Activated CD4-positive, alpha-beta T cell treated with anti-CD3 and anti-CD28 coated beads for 1 hour (primary cell): ENCODE results near the gene OGG1.

Experiments used
- DNase-seq: peaks from one replicate; pipeline ENCODE4 v3.0.0-alpha.2; 2020

OGG1 gene

DNA sequence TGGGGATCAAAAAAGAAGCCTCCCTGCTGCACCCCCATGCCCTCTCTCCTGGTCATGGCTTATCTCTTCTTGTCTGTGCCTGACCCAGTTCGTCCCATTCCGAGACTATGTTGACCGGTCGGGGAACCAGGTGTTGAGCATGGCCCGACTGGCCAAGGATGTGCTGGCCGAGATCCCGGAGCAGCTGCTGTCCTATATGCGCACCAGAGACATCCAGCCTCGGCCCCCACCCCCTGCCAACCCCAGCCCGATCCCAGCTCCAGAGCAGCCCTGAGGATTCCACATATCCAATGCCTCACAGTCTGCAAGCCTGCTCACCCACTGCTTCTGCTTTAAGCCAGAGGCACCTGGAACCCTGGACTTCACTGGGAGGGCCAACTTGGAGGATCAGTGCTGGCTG is 20.3 kb upstream of the OGG1 start:
- no peak for DNase-seq

GRCh38 chr3:9730657-9731205 is 19.0 kb upstream of the OGG1 start:
- no peak for DNase-seq

DNA sequence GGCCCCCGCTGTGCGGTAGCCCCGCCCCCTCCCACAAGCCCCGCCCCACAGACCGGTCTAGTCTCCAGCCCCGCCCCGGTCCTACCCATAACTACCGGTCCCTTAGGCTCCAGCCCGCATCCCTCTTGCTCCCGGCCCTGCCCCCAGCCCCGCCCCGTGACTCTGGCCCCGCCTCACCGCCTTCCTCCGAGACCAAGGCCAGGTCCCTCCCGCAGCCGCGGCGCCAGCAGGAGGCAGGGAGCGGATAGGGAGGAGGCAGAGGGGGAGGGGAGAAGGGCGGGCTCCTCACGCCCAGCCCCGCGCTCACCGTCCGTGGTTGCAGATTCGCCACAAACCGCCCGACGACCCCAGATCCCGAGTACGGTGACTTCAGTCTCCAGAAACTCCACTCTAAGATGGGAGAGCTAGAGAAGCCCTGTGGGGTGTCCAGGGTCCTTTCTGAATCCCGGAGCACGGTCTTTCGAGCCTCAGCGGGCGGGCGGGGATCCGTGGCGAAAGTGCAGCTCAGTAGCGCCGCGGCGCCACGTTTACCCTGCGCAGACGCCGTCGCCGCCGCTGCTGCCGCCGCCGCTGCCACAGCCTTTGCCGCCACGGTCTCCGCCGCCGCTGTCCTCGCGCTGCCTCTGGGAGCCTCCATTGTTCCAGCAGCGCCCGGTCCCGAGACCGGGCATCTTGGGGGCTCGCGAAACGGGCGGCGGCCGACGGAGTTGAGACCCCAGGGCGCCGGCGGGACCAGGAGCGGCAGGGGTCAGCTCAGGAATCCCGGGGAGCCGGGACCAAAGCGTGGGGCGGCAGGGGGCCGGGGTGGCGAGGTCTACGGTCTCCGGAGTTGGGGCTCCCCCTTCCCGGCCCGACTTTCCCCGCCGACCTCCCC is 18.3 kb upstream of the OGG1 start, which contains the start of gene BRPF1:
BRPF1 (plus strand) TSS at position 530 of the 874 bp plus-strand sequence. CDS start 2,406 bp downstream, outside the sequence.
- DNase-seq, result peak; percentile 98

GRCh38 chr3:9732080-9732739 is 17.5 kb upstream of the OGG1 start:
- peak; percentile 19 for DNase-seq

GRCh38 chr3:9732740-9733115 is 17.0 kb upstream of the OGG1 start:
- DNase-seq, result no peak

DNA sequence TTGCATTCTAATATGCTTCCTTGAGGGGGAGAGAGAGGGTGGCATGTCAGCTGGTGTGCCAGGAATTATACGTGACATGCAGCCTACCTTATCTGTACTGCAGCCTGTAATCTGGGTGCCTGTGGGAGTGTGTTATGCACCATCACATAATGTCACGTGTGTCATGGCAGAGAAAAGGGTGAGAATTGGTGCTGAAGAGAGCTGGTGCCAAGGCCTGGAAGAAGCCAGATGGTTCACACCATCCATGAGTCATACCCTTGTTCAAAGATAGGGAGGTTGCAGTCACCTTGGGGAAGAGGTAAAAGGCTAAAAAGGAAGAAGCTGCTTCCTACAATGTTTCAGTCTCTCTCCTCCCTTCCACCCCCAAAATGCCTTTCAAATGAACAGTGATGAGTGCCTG is 12.9 kb upstream of the OGG1 start:
- DNase-seq, result no peak

DNA sequence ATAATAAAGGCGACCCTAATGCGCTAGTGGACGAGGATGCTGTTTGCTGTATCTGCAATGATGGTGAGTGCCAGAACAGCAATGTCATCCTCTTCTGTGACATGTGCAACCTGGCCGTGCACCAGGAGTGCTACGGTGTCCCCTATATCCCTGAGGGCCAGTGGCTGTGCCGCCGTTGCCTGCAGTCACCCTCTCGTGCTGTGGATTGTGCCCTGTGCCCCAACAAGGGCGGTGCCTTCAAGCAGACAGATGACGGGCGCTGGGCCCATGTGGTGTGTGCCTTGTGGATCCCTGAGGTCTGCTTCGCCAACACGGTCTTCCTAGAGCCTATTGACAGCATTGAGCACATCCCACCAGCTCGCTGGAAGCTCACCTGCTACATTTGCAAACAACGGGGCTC is 10.6 kb upstream of the OGG1 start:
- DNase-seq, result no peak

GRCh38 chr3:9742560-9742959 is 7.2 kb upstream of the OGG1 start:
- no peak for DNase-seq

DNA sequence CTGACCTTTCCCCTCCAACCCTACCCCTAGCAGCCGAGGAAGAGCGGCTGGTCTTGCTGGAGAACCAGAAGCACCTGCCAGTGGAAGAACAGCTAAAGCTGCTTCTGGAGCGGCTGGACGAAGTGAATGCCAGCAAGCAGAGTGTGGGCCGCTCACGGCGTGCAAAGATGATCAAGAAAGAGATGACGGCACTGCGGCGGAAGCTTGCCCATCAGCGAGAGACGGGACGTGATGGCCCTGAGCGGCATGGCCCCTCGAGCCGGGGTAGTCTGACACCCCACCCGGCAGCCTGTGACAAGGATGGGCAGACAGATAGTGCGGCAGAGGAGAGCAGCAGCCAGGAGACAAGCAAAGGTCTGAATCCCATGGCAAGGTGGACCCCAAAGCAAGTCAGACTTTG is 6.2 kb upstream of the OGG1 start:
- no peak for DNase-seq

DNA sequence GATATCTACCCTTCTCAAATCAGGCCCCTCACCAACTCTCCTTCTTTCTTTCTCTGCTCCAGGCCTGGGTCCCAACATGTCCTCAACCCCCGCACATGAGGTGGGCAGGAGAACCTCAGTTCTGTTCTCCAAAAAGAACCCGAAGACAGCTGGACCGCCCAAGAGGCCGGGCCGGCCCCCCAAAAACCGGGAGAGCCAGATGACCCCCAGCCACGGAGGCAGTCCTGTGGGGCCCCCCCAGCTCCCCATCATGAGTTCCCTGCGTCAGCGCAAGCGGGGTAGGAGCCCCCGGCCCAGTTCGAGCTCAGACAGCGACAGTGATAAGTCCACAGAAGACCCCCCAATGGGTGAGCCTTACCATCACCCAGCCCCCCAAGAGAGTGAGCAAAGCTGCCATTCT is 5.6 kb upstream of the OGG1 start:
- no peak for DNase-seq

DNA sequence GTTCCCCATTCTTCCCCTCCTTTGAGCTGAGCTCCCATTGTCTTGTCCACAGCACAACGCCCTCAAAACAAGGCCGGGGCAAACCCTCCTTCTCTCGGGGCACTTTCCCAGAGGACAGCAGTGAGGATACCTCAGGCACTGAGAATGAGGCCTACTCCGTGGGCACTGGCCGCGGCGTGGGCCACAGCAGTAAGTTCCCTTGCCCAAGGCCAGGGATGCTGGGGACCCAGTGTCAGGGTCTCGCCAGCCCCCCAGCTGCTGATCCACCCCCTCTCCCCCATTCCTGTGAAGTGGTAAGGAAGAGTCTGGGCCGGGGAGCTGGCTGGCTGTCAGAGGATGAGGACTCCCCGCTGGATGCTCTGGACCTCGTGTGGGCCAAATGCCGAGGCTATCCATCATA is 4.2 kb upstream of the OGG1 start:
- no peak for DNase-seq

GRCh38 chr3:9746330-9746729 is 3.4 kb upstream of the OGG1 start:
- DNase-seq, result no peak

DNA sequence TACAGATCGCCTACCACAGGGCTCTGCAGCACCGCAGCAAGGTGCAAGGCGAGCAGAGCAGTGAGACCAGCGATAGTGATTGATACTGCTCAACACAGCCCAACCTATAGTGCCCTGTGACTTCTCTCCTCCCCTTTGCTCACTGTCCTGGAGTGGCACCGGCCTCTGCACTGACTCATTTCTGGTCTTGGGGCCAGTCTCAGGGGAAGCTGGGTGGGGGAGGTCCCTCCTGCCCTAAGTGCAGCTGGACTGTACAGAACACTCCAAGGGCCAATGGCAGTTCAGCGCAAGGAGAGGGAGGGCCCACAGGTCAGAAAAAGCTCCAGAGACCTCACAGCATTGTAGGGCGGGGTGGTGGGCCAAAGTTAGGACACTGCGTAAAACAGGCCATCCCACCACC is 2.5 kb upstream of the OGG1 start:
- no peak for DNase-seq

DNA sequence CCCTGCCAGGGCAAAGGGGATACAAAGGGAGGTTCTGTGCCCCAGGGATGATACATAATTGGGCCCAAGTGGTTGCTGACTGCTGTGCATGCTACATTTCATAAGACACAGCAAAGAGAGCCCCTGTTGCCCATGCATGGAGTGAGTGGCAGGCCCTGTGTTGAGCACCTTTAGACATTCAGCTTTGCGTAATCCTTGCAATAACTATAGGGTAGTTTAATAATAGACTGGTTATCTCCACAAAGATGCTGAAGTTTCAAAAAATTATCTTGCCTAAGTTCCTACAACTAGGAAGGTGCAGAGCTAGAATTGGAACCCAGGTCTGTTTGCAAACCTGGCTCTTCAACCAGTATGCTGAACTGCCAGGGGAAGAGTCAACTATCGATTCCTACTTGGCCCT is 1.7 kb upstream of the OGG1 start:
- no peak for DNase-seq

GRCh38 chr3:9749296-9749644 is 482 bp upstream of the OGG1 start:
- DNase-seq, result no peak

DNA sequence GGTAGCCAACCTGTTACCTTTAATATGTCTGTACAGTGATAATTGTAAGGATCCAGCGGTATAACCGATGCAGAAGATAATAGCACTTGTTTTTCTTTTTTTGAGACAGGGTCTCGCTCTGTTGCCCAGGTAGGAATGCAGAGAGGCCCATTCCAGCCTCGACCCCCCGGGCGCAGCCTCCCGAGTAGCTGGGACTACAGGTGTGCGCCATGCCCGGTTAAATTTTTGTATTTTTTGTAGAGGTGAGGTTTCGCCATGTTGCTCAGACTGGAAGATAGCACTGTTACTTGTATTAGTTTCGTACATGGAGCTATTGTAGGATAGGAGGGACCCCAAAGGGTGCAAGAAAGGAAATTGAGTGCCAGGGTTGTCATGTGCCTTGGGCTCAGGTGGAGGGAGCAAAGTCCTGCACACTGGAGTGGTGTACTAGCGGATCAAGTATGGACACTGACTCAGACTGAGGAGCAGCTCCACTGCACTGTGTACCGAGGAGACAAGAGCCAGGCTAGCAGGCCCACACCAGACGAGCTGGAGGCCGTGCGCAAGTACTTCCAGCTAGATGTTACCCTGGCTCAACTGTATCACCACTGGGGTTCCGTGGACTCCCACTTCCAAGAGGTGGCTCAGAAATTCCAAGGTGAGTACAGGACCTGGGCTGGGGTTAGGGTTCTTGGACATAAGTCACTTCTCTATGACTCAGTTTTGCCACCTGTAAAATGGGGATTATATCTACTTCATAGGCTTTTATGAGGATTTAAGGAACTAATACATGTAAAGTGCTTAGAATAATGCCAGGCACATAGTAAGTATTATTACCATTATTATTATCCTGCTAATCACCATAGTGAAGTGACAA is 1.0 kb downstream of the OGG1 start:
- no peak for DNase-seq

GRCh38 chr3:9754678-9755077 is 4.9 kb downstream of the OGG1 start:
- DNase-seq, result no peak

DNA sequence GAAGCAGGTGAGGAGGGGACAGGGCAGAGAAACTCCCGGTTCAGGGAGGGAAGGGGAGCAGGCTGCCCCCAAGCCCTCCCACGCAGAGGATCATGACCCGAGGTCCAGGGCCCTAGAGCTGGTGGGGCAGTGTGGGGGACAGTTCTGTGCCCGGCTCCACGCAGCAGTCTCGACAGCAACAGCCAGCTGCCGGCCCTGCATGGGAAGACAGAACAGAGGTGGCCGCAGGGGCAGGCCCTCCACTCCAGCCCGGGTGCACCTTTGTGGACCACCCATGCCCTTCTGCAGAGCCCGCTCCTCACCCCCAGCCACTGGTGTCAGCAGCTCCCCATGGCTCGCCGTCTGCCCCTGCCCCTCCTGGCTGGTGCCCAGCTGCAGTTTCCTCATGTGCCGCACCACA is 7.7 kb downstream of the OGG1 start:
- no peak for DNase-seq

- DNase-seq, result no peak
Observed at GRCh38 chr3:9760779-9761505, 11.2 kb downstream of the OGG1 start.

DNA sequence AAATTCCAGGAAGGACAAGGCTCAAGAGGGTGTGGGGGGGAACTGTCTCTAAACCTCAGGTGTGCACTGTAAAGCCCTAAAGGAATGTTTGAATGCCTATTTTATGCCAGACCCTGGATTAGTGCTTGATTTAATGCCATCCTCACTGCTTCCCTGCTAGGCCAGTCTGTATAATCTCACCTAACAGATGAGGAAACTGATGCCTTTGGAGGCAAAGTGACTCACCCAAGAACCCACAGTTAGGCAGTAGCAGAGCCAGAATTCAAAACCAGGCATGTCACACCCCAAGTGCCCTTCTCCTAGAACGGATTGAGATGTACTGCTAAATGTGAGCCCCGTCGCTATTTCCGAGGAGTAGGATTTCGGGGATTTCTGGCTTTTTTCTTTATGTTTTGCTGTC is 12.2 kb downstream of the OGG1 start:
- DNase-seq, result no peak

- DNase-seq, result no peak
Observed at GRCh38 chr3:9762871-9763270, 13.1 kb downstream of the OGG1 start.

DNA sequence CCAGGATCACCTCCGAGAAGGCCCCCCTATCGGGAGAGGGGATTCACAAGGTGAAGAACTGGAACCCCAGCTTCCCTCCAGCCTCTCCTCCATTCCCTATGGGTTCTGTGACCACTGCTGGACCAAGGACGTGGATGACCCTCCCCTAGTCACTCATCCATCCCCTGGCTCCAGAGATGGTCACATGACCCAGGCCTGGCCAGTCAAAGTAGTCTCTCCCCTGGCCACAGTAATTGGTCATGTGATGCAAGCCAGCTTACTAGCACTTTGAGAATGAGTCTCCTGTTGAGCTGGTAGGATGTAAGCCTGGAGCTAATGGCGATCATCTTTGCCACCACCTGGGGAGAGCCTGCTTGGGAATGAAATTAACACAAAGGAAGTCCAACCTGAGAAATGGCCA is 16.1 kb downstream of the OGG1 start:
- no peak for DNase-seq

DNA sequence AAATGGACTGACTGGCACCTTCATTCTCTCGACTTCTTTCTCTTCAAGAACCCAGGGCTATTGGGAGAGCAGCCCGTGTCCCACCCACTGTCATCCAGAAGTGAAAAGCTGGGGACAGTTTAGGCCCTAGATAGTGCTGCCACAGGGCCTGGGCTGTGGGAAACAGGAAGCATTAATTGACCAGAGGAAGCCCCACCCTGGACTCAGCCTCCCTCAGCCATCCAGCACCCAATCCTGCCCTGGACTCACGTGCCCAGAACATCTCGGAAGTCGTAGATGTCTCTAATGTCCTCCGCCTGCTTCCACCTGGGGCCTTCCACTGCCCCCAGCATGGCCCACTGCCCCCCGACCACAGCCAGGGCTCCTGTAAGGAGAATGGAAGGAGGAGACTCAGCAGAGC is 17.7 kb downstream of the OGG1 start:
- no peak for DNase-seq
